Loucy (cell line): Measurements from ENCODE around the gene ATG16L1.

Experiments
- H2AFZ ChIP-seq: fragments of 200-600 bp; sonication (generic); 2 replicates; pipeline ENCODE4 v1.6.0; 2016; ENCODE audit warnings: antibody characterized with exemption, mild to moderate bottlenecking, low read length, moderate library complexity
- H3F3A ChIP-seq: fragments of 200-600 bp; 2 replicates; pipeline ENCODE4 v1.6.0; 2016; ENCODE audit warnings: antibody characterized with exemption, low read depth, mild to moderate bottlenecking
- H3K27me3 ChIP-seq: fragments of 200-600 bp; sonication (generic); 2 replicates; pipeline ENCODE4 v1.6.1; 2014; ENCODE audit warnings: low read length, mild to moderate bottlenecking; ENCODE audit not compliant: insufficient read depth, poor library complexity, severe bottlenecking
- H3K36me3 ChIP-seq: fragments of 200-600 bp; sonication (generic); 2 replicates; pipeline ENCODE4 v1.6.1; 2016; ENCODE audit warnings: low read length; ENCODE audit not compliant: insufficient read depth
- H3K4me1 ChIP-seq: fragments of 200-600 bp; sonication (generic); 2 replicates; pipeline ENCODE4 v1.5.1; 2014; ENCODE audit warnings: low read length, mild to moderate bottlenecking; ENCODE audit not compliant: insufficient read depth, poor library complexity, severe bottlenecking
- H3K4me2 ChIP-seq: fragments of 200-600 bp; sonication (generic); 2 replicates; pipeline ENCODE4 v1.6.0; 2014; ENCODE audit warnings: antibody characterized with exemption, low read length, low read depth, mild to moderate bottlenecking; ENCODE audit not compliant: poor library complexity, severe bottlenecking
- H3K4me3 ChIP-seq: fragments of 200-600 bp; sonication (generic); 2 replicates; pipeline ENCODE4 v1.5.1; 2014; ENCODE audit warnings: low read length, mild to moderate bottlenecking, mixed read lengths; ENCODE audit not compliant: poor library complexity, severe bottlenecking
- H3K79me2 ChIP-seq: fragments of 200-600 bp; sonication (generic); 2 replicates; pipeline ENCODE4 v1.6.1; 2014; ENCODE audit warnings: low read length; ENCODE audit not compliant: insufficient read depth
- H3K9ac ChIP-seq: fragments of 200-600 bp; sonication (generic); 2 replicates; pipeline ENCODE4 v1.6.0; 2014; ENCODE audit warnings: mild to moderate bottlenecking, low read depth, low read length, moderate library complexity; ENCODE audit not compliant: poor library complexity, severe bottlenecking
- H3K9me2 ChIP-seq: fragments of 200-600 bp; sonication (generic); replicated peaks from 2 replicates; pipeline ENCODE4 v1.6.1; 2016; ENCODE audit warnings: low read depth, low read length, mixed read lengths
- H3K9me3 ChIP-seq: fragments of 200-600 bp; sonication (generic); 2 replicates; pipeline ENCODE4 v1.6.1; 2014; ENCODE audit warnings: mild to moderate bottlenecking, antibody characterized with exemption, low read length, low read depth; ENCODE audit not compliant: insufficient read depth
- H4K20me1 ChIP-seq: fragments of 200-600 bp; sonication (generic); 2 replicates; pipeline ENCODE4 v1.6.0; 2014; ENCODE audit warnings: antibody characterized with exemption, low read length, mild to moderate bottlenecking; ENCODE audit not compliant: insufficient read depth, poor library complexity, severe bottlenecking
- CTCF ChIP-seq: fragments of 200-600 bp; sonication (generic); conservative IDR thresholded peaks from 2 replicates; pipeline ENCODE4 v1.5.1; 2014; ENCODE audit warnings: mild to moderate bottlenecking, antibody characterized with exemption, low read length
- EZH2phosphoT487 ChIP-seq: fragments of 200-600 bp; IDR thresholded peaks from 2 replicates; pipeline ENCODE4 v1.6.1; 2018; ENCODE audit warnings: antibody characterized with exemption, mild to moderate bottlenecking, moderate library complexity, borderline replicate concordance

The ATG16L1 gene

GRCh38 chr2:233260661-233261060 lies 9.2 kb downstream of the ATG16L1 start:
- H4K20me1 ChIP-seq, result peaks cover 11% of the 10 kb centered on the region
- no peaks in the 10 kb centered on the region for H3K9me2 ChIP-seq
- no peak overlapping the region for H3K4me3 ChIP-seq
- no peak overlapping the region for H2AFZ ChIP-seq
- peaks cover 42% of the 10 kb centered on the region for H3K79me2 ChIP-seq
- H3K9me3 ChIP-seq, result no peaks in the 10 kb centered on the region
- H3K9ac ChIP-seq, result no peak overlapping the region
- no peaks in the 10 kb centered on the region for H3F3A ChIP-seq
- TF ChIP-seq CTCF (no peak), EZH2phosphoT487 (no peak)
- H3K27me3 ChIP-seq, result no peaks in the 10 kb centered on the region
- no peak overlapping the region for H3K4me2 ChIP-seq
- H3K36me3 ChIP-seq, result peaks cover 86% of the 10 kb centered on the region; the same call in 1 of the 2 replicates
- H3K4me1 ChIP-seq, result peaks cover 12% of the 10 kb centered on the region

DNA sequence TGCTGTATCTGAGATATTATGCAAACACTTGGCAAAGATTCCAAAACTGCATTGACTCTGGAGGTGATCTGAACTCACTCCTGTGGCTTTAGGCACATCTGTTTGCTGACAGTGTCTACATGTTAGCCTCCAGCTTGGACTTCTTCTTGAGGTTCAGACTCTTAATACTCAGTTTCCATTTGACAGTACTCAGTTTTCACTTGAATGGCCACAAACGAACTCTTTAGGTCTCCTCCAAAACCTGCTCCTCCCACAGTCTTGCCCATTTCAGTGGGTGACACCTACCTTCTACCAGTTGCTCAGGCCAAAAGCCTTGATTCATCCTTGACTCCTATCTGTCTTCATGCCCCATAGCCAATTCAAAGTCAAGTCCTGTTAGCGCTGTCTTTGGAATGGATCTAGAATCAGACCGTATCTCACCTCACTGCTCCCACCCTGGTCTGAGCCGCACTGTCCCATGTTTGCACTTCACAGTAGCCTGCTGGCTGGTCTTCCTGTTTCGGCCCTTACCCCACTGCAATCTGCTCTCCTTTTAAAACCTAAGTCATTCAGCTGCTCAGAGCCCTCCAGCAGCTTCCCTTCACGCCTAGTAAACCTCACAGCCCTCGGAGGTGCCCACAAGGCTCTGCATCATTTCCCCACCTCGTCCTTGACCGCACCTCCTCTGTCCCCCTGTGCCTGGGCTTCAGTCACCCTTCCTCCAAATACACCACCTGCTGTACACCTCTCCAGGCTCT lies 10.5 kb downstream of the ATG16L1 start:
- H3K4me2 ChIP-seq, result no peak overlapping the region
- H4K20me1 ChIP-seq, result peaks cover 7% of the 10 kb centered on the region
- no peak for TF ChIP-seq EZH2phosphoT487
- no peak for TF ChIP-seq CTCF
- H3K4me1 ChIP-seq, result peaks cover 11% of the 10 kb centered on the region
- H3F3A ChIP-seq, result 0 out of 2 replicates have a peak, but pooled peaks cover 4% of the 10 kb centered on the region
- no peaks in the 10 kb centered on the region for H3K9me2 ChIP-seq
- H3K27me3 ChIP-seq, result no peaks in the 10 kb centered on the region
- no peaks in the 10 kb centered on the region for H3K9me3 ChIP-seq
- no peak overlapping the region for H3K4me3 ChIP-seq
- no peak overlapping the region for H3K9ac ChIP-seq
- H3K36me3 ChIP-seq, result peaks cover 89% of the 10 kb centered on the region
- peaks cover 30% of the 10 kb centered on the region; the same call in 1 of the 2 replicates for H3K79me2 ChIP-seq
- H2AFZ ChIP-seq, result no peak overlapping the region

DNA sequence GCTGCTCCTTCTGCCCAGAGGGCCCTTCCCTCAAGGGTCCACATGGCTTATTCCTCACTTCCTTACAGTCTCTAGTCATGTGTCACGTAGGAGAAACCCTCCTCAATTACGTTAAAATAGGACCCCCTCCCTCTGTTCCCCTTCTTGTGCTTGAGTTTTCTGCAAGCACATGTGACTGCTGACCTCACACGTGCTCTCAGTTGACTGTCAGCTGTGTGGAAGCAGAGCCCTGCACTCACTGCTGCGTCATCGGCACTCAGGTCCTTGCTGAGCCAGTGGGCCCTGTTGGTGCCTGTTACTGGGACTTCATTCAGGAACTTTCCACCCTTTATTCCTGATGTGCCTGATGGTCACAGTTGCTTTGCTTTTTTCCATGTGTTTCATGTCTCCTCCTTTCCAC lies 11.1 kb downstream of the ATG16L1 start:
- Histone ChIP-seq H3K9me2 (no peaks in the 10 kb centered on the region), H3K27me3 (no peaks in the 10 kb centered on the region), H3K4me1 (peaks cover 17% of the 10 kb centered on the region), H3K79me2 (peaks cover 25% of the 10 kb centered on the region; the same call in 1 of the 2 replicates), H3K36me3 (peaks cover 84% of the 10 kb centered on the region), H3K9ac (no peak overlapping the region), H3F3A (peaks cover 6% of the 10 kb centered on the region; the same call in 1 of the 2 replicates), H3K4me2 (no peak overlapping the region), H3K9me3 (no peaks in the 10 kb centered on the region), H3K4me3 (no peak overlapping the region), H4K20me1 (peaks cover 7% of the 10 kb centered on the region), H2AFZ (no peak overlapping the region)
- TF ChIP-seq EZH2phosphoT487 (no peak), CTCF (no peak)
